Measurements from ENCODE around the gene SCLY.
A peak's percentile ranks its signal among the peaks of the same experiment; 100 is the strongest.

SCLY gene

GRCh38 chr2:238077292-238077691 is 16.5 kb downstream of the SCLY start:
- DNase-seq, result no peak

GRCh38 chr2:238079874-238080327 is 19.1 kb downstream of the SCLY start:
- DNase-seq, result no peak

- DNase-seq, result no peak
Measured at GRCh38 chr2:238080518-238080917, 19.7 kb downstream of the SCLY start.

GRCh38 chr2:238081150-238081549 is 20.3 kb downstream of the SCLY start:
- DNase-seq, result no peak

GRCh38 chr2:238081561-238081960 is 20.8 kb downstream of the SCLY start:
- no peak for DNase-seq

- no peak for DNase-seq
Measured at GRCh38 chr2:238082151-238082550, 21.4 kb downstream of the SCLY start.

- no peak for DNase-seq
Measured at GRCh38 chr2:238082827-238083226, 22.0 kb downstream of the SCLY start.

GRCh38 chr2:238083919-238084318 is 23.1 kb downstream of the SCLY start:
- no peak for DNase-seq

GRCh38 chr2:238084761-238085160 is 24.0 kb downstream of the SCLY start:
- no peak for DNase-seq

GRCh38 chr2:238085899-238086298 is 25.1 kb downstream of the SCLY start:
- DNase-seq, result no peak

GRCh38 chr2:238087211-238087610 is 26.4 kb downstream of the SCLY start:
- DNase-seq, result no peak

- DNase-seq, result no peak
Measured at GRCh38 chr2:238090887-238091286, 30.1 kb downstream of the SCLY start.

GRCh38 chr2:238091436-238092060 is 30.7 kb downstream of the SCLY start:
- DNase-seq, result no peak

- DNase-seq, result no peak
Measured at GRCh38 chr2:238092486-238093035, 31.8 kb downstream of the SCLY start.

- DNase-seq, result no peak
Measured at GRCh38 chr2:238093181-238094140, 32.7 kb downstream of the SCLY start.

GRCh38 chr2:238094438-238095022 is 33.7 kb downstream of the SCLY start:
- DNase-seq, result no peak

GRCh38 chr2:238095143-238095542 is 34.3 kb downstream of the SCLY start:
- no peak for DNase-seq

- DNase-seq, result no peak
Measured at GRCh38 chr2:238096311-238097011, 35.7 kb downstream of the SCLY start.

- DNase-seq, result no peak
Measured at GRCh38 chr2:238097201-238097987, 36.6 kb downstream of the SCLY start.

- peak; percentile 88 for DNase-seq
Measured at GRCh38 chr2:238097988-238098871, 37.4 kb downstream of the SCLY start.
